ENCODE results near the gene DMKN. TPM values are rescaled to one million over a fixed set of nuclear protein-coding genes. Genes with fewer than 3 reads are reported as not detected.

The DMKN gene
- total and polyA plus RNA-seq, 4 donors = 79.0 to 278 (median 106) TPM

- Histone ChIP-seq H3K27ac (ENCODE audit: low read depth in 1 of 2, low read length in 1 of 2) (no peak overlapping the region), H3K4me1 (ENCODE audit: control insufficient read depth in 5 of 5, insufficient read depth in 5 of 5, low read length in 5 of 5) (no peaks in the 10 kb centered on the region), H3K27me3 (ENCODE audit: control insufficient read depth in 3 of 3, insufficient read depth in 3 of 3, low read length in 2 of 3) (peaks cover under 1 to 9% (median 4%) of the 10 kb centered on the region in 3 donors), H3K36me3 (ENCODE audit: control insufficient read depth in 4 of 4, insufficient read depth in 4 of 4, low read length in 4 of 4) (no peaks in the 10 kb centered on the region), H3K4me3 (no peak overlapping the region), H3K9ac (ENCODE audit: insufficient read depth in 1 of 2, low read length in 2 of 2) (no peak overlapping the region), H3K9me3 (ENCODE audit: control insufficient read depth in 4 of 4, insufficient read depth in 3 of 4, low read length in 3 of 4) (no peaks in the 10 kb centered on the region)
- ATAC-seq (ENCODE audit: insufficient read depth, low FRiP score) (no peak), DNase-seq (no peak)
- TF ChIP-seq CTCF (IDR thresholded peaks at IDR 0.05; ENCODE audit: control extremely low read depth, extremely low read depth) = no peak
- 72 to 79% methylated on average over 4 of the region's 4 CpGs for WGBS, 2 donors
Measured at GRCh38 chr19:35525873-35526272, 12.4 kb upstream of the DMKN start.

GRCh38 chr19:35524181-35524837 lies 10.9 kb upstream of the DMKN start:
- no peaks in the 10 kb centered on the region for H3K4me1 ChIP-seq (ENCODE audit: control insufficient read depth in 5 of 5, insufficient read depth in 5 of 5, low read length in 5 of 5)
- ATAC-seq (ENCODE audit: insufficient read depth, low FRiP score) (no peak), DNase-seq (no peak)
- H3K9me3 ChIP-seq (ENCODE audit: control insufficient read depth in 4 of 4, insufficient read depth in 3 of 4, low read length in 3 of 4) = no peaks in the 10 kb centered on the region
- no peaks in the 10 kb centered on the region for H3K36me3 ChIP-seq (ENCODE audit: control insufficient read depth in 4 of 4, insufficient read depth in 4 of 4, low read length in 4 of 4)
- 35 to 69% methylated on average over 11 of the region's 11 CpGs for WGBS, 2 donors
- no peak overlapping the region for H3K27ac ChIP-seq (ENCODE audit: low read depth in 1 of 2, low read length in 1 of 2)
- no peak overlapping the region for H3K4me3 ChIP-seq
- H3K9ac ChIP-seq (ENCODE audit: insufficient read depth in 1 of 2, low read length in 2 of 2) = no peak overlapping the region
- TF ChIP-seq CTCF (IDR thresholded peaks at IDR 0.05; ENCODE audit: control extremely low read depth, extremely low read depth) = no peak
- H3K27me3 ChIP-seq (ENCODE audit: control insufficient read depth in 3 of 3, insufficient read depth in 3 of 3, low read length in 2 of 3) = peaks cover 0 to 12% (median 4%) of the 10 kb centered on the region in 3 donors

GRCh38 chr19:35522745-35523327 lies 9.4 kb upstream of the DMKN start:
- H3K27me3 ChIP-seq (ENCODE audit: control insufficient read depth in 3 of 3, insufficient read depth in 3 of 3, low read length in 2 of 3) = peaks cover 0 to 12% (median 4%) of the 10 kb centered on the region in 3 donors
- ATAC-seq (ENCODE audit: insufficient read depth, low FRiP score) (no peak), DNase-seq (no peak)
- 82 to 88% methylated on average over 12 of the region's 12 CpGs for WGBS, 2 donors
- H3K9ac ChIP-seq (ENCODE audit: insufficient read depth in 1 of 2, low read length in 2 of 2) = no peak overlapping the region
- peaks cover 0 to 3% (median 0%) of the 10 kb centered on the region in 5 donors for H3K4me1 ChIP-seq (ENCODE audit: control insufficient read depth in 5 of 5, insufficient read depth in 5 of 5, low read length in 5 of 5)
- no peaks in the 10 kb centered on the region for H3K36me3 ChIP-seq (ENCODE audit: control insufficient read depth in 4 of 4, insufficient read depth in 4 of 4, low read length in 4 of 4)
- H3K4me3 ChIP-seq = no peak overlapping the region
- H3K9me3 ChIP-seq (ENCODE audit: control insufficient read depth in 4 of 4, insufficient read depth in 3 of 4, low read length in 3 of 4) = no peaks in the 10 kb centered on the region
- no peak for TF ChIP-seq CTCF (IDR thresholded peaks at IDR 0.05; ENCODE audit: control extremely low read depth, extremely low read depth)
- no peak overlapping the region for H3K27ac ChIP-seq (ENCODE audit: low read depth in 1 of 2, low read length in 1 of 2)

All from lung (tissue), 12 donors.